ENCODE measurements around the gene PTPRK. TPM values are rescaled to one million over a fixed set of nuclear protein-coding genes. Genes with fewer than 3 reads are reported as not detected.

PTPRK gene
- total RNA-seq, 1 donor from 2014 or later = 72.5 TPM

DNA sequence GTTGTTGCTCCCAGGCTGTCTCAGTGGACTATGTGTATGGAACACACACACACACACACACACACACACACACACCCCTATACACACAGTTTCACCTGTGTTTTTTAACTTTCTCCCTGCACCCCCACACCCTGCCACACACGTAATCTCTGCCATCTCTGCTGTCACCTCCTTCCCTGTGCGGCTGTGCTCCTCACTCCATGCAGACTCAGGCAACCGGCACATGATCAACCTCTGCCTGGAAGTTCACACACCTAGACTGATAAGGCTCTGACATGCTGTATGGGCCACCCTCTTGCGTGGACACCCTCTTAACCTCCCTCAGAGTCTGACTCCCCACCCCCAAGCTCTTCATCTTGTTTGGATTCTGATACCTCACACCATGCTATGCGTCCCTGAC lies 467.3 kb downstream of the PTPRK start:
- no peak for DNase-seq (ENCODE audit: extremely low read depth, low read depth, low spot score)

DNA sequence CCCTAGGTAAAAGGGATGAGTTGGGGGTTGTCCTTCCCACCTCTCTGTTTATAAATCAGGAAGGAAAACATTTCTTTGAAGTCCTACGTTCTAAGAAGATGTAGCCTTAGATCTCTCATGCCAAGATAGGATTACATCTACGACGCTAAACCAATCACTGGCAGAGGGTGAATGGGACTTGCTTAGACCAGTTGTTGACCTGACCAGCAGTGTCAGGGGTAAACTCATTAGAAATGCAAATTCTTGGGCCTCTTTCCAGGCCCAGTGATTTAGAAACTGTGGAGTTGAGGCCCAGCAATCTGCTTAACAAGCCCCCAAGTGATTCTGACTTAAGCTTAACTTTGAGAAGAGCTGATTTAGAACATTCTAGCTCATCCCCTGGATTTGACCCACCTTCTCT lies 472.4 kb downstream of the PTPRK start:
- DNase-seq (ENCODE audit: extremely low read depth, low read depth, low spot score) = no peak

DNA sequence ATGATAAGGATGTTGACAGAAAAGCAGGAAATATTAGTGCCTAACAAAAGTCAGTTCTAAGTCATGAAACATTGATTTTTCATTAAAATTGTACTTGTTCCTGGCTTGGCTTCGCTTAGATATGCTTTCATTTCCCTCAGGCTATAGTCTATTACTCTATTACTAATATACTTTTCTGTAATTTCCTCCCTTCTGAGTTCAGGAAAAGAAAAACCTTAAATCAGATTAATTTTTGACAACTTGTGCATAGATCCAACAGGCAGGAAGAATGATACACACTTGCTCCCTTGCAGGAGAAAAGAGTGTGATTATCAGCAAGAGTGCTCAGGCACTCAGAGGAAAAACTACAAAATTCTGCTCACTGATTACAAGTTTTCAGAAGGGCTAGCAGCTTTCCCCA lies 474.4 kb downstream of the PTPRK start:
- no peak for DNase-seq (ENCODE audit: extremely low read depth, low read depth, low spot score)

DNA sequence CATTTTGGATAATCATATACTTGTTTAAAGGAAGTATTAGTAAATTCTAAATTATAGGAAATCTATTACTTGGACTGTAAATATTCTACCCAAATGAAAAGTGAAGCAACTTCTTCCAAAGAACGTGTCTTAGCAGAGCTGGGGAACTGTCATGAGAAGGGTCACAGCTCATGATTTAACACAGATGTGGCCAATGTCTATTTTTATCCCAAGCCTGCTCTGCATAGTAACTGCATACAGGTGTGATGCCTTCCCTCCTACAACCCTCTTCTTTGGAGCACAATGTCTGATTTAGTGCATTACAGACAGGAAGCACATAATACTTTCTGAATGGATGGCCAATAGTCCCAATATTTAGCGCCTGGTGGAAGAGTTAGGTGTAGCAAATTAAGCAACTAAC lies 480.9 kb downstream of the PTPRK start:
- no peak for DNase-seq (ENCODE audit: extremely low read depth, low read depth, low spot score)

DNA sequence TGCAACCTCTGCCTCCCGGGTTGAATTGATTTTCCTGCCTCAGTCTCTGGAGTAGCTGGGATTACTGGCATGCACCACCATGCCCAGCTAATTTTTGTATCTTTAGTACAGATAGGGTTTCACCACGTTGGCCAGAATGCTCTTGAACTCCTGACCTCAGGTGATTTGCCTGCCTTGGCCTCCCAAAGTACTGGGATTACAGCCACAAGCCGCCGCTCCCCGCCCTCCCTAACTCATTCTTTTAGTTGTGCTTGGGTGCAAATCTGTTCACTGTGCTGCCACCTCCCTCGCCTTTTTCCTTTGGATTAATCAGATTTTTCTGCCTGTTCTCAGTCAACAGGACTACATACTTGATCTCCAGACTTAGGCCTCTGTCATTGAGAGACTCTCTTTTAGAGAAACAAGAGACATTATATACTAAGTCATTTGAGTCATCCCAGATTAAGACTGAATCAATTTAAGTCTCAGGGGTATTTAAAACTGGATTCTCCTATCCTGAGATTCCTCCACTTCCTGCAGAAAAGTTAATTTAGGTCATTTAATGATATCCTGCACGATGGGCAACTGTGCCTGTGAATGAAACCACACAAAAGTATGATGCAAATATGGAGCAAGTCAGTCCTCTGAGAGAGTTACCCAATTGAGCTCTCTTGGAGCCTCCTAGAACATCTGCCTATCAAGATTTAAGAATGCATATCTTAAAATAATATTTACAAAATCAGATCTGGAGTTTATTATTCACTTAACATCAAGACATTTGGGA lies 483.4 kb downstream of the PTPRK start:
- DNase-seq (ENCODE audit: extremely low read depth, low read depth, low spot score) = no peak

DNA sequence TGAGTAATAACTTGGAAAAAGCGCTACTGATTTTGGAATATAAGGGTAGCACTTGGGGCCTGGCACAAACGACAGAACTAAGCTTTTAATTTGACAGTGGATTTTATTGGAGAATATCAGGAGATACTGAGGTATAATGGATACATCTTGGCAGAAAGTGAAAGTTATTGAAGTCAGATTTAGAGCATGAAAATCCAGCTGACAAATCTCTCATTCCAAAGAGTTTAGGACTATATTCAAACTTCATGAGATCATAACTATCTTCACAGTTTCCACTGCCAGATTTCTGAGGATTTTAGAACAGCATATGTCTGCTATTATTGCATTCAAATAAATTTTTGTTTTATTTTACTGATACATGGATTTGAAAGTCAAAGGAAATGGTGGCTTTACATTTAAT lies 487.2 kb downstream of the PTPRK start:
- DNase-seq (ENCODE audit: extremely low read depth, low read depth, low spot score) = no peak

DNA sequence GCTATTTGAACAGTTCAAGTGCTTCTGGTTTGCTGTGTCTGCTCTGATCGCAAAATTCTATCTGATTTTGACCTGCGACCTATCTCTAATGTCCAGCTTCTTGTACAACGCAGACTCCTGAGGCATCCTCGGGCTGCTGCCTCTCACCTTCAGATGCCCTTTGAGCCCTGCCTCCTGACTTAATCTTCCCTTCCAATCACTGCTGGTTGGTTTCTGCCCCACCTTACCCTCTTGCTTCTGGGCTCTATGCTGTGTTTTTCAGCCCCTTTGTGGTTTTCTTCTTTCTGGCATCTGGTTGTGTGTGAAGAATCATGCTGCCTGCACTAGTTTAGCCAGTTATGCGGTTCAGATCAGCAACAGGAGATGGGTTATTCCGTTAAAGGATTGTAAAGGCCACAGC lies 488.4 kb downstream of the PTPRK start:
- DNase-seq (ENCODE audit: extremely low read depth, low read depth, low spot score) = no peak

DNA sequence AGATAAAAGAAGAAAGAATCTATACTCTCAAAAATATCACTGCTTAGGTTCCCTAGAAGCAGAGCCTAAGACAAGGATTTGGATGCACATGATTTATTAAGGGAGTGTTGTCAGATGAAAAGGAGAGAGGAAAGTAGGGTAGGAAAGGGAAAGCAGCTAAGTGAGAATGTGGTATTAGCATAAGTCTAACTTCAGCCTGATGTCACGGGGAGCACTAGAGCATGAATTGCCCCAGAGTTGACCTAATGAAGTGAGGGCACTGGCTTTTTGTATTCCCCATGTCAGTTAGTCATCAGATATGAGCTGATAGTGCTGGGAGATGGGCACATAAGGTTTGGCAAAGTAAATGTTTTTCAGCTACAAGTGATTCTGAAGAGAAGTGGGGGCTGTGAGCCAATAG lies 490.6 kb downstream of the PTPRK start:
- no peak for DNase-seq (ENCODE audit: extremely low read depth, low read depth, low spot score)

DNA sequence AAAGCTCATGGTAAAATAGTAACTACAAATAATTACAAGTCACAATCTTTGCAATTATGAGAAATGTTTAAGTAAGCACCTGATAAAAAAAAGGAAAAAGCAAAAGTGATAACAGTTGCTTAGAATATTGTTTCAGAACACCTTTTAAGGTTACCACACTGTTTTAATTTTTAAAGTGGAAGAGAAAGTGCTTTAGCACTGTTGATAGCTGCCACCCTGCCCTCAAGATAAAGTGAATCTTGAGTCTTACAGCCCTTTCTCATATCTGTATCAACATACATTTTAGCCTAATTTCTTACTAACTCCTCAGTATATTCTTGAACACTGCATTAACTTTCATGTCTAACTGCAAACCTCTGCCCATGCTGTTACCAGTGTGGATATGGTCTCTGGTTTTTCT lies 492.2 kb downstream of the PTPRK start:
- no peak for DNase-seq (ENCODE audit: extremely low read depth, low read depth, low spot score)

DNA sequence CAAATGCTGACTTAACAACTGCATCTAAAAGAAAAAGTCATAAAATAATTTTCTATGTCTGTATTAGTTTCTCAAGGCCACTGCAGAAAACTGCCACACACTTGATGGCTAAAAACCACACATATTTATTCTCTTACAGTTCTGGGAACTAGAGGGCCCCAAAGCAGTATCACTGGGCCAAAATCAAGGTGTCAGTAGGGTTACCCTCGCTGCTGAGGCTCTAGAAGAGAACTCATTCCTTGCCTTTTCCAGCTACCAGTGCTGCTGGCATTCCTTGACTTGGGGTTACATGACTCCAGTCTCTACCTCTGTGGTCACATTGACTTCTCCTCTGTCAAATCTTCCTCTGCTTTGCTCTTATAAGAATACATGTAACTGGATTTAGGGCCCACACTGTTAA lies 494.9 kb downstream of the PTPRK start:
- no peak for DNase-seq (ENCODE audit: extremely low read depth, low read depth, low spot score)

DNA sequence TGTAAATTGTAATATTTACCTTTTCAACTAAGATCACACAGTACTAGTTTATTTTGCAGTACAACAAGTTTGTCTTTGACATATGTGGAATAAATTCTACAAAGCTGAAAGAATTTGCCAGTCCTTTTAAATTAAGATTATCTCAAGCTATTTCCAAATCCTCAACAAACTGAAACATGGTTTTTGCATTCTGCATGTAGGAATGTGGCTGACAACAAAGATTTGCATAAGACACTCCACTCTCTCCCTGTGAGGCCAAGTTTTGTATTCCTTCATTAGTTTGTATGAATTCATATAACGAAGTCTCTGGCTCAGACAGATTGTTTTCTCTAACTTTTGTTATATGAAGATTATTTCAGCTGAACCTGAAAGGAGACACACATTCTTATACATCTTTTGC lies 495.4 kb downstream of the PTPRK start:
- DNase-seq (ENCODE audit: extremely low read depth, low read depth, low spot score) = no peak

DNA sequence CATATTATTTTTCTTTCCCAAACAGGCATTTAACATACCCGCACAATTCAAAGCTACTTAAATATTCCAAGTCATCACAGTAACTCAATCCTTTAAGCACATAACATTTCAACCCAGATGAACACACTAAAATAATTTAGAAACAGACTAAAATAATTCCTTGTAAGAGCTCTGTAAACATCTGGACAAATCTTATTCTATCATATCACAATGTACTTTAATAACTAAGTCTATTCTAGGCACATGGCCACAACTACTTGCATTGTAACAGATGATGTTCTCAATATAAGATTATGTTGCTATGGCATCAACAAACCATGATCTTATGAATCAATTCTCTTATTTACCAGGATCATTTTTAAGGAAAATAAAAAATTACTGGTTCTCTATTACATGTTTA lies 496.4 kb downstream of the PTPRK start:
- DNase-seq (ENCODE audit: extremely low read depth, low read depth, low spot score) = no peak

DNA sequence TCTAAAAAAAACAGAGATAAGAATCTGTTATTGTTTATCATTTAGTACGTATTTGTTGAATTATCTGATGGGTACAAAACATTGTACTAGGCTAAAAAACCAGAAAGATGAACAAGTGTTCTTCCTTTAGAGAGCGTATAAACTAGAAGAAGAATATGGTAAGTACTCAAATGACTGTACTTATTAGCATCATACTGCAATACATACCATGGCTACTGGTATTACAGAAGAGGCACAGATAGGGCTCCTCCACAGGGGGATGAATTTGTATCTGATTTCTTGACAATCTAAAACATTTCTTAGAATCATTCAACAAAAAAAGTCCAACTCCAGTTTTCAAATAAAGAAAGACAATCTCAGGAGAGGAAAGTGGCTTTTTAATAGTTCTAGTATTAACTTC lies 501.6 kb downstream of the PTPRK start:
- DNase-seq (ENCODE audit: extremely low read depth, low read depth, low spot score) = no peak

DNA sequence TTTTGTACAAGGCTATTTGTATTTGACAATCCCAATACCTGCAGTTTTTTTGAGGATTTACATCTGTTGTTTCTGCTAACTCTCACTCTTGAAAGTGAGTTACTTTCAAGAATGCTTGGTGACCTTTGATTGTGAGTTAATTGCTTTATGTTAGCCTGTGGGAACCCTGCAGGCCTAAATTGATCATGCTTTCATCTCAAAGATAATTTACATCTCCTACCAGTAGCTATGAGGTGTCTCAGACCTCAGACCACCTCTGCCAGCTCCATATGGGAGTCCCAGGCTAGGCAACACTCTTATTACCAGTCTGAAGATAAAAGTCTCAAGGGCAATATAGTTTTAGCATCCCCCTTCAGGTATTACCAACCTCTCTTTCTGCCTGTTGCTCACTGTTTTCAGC lies 503.1 kb downstream of the PTPRK start:
- DNase-seq (ENCODE audit: extremely low read depth, low read depth, low spot score) = no peak

DNA sequence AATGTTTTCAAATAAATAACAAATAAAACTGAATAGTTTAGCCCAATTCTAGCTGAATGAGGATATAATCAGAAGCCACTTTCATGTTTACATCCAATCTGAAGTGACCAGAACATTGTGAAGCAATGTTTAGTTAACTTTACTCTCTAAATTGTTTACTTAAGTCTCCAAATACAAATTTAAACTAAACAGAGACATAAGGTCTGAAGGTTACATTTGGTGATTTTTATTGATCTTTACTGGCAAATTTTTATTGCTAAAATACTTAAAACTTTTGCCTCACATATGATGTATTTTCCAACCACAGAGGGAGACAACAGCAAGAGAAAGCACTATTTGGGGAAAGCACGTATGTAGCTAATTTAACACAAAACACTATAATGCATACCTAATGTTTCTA lies 512.7 kb downstream of the PTPRK start:
- no peak for DNase-seq (ENCODE audit: extremely low read depth, low read depth, low spot score)

DNA sequence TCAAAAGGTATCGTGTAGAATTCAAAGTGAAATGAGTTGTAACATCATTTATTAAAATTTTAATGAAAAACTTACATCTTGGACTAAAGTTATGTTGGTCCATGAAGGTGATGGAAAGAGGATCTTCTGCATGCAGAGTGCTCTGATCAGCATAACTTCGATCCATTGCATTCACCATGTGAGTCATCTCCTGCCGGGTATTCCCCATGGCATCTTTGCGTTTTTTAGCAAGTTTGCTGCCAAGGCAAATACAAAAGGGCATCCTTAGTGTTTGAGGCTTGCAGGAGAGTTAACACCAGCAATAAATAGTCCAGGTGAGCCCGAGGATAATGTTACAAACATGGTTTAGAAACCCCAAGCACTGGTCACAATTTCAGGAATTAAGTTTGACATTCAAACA lies 515.4 kb downstream of the PTPRK start:
- DNase-seq (ENCODE audit: extremely low read depth, low read depth, low spot score) = no peak

DNA sequence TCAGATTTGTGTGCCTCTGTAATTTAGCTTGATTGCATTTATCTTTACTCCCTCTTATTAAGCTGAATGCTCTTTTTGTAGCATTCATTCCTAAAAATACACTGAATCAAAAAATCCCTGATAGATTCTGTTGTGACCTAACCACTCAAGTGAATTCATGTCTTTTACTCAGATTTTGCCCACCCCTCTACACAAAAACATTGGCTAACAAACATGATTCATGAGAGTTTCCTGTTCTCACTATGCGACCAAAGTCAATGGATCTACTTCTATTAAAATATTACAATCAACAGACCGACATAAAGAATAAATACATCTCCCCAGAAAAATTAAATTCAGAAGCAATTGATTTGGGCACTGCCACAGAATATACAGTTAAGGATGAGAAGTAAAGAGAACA lies 520.0 kb downstream of the PTPRK start:
- DNase-seq (ENCODE audit: extremely low read depth, low read depth, low spot score) = no peak

DNA sequence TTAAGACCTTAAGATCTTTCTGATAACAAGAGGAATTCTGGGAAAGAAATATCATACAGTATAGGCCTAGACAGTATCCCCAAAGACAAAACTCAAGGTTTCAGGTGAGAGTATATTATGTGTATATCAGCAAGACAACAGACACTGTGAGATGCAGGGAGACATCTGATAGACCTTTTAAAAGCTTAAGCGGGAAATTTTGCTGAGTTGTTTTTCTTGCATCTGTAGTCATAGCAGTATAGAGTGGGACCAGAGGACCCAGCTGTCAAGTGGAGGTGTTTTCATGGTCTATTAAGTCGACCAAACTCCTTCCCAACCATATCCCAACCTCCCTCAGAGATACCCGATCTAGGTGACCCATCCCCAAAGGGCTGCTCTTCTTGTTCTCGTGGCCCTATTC lies 521.4 kb downstream of the PTPRK start:
- DNase-seq (ENCODE audit: extremely low read depth, low read depth, low spot score) = no peak

DNA sequence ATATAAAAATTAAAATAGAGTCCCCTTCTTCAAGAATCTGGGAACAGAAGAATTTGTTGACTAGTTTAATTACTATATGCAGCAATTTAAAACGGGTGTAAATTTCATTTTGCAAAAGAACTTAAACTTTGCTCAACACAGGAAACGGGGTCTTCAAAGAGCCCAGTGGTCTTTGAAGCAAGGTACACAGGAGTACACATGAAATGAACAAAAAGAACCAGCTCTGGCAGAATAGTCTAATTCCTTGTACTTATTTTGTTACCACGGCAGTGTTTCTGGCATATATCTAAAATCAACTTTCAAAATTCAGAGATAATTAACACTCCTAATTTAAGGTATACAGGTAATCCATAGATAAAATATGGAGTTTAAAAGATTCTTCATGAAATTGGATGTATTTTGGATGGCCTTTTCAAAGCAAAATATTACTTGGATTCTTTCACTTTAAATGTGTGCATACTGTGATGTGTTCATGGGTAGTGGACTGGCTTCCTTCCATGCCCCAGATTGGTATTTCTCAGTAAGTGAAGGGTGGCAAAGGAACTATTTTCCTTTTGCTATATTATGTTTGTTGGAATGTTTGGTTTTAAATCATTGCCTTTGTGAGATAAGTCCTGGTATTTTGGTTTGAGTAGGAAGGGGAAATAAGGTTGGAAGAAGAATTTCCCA lies 522.8 kb downstream of the PTPRK start:
- no peak for DNase-seq (ENCODE audit: extremely low read depth, low read depth, low spot score)

DNA sequence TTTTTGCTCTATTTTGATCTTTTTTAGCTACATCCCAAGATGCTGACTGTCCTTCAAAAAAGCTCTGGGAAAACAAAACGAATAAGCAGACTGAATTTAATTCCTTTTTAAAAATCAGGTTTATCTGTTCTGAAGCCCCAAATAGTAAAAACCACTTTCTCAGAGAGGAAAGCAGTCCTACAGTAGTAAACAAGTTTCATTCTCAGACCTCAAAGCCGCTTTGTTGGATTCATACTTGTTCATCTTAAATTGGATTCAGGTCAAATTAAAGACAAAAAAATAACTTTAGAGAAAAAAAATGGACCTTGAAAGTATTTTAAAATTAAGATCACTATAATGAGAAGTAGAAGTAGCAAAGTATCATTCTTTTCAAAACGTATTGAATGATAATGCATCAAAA lies 523.5 kb downstream of the PTPRK start:
- no peak for DNase-seq (ENCODE audit: extremely low read depth, low read depth, low spot score)

DNA sequence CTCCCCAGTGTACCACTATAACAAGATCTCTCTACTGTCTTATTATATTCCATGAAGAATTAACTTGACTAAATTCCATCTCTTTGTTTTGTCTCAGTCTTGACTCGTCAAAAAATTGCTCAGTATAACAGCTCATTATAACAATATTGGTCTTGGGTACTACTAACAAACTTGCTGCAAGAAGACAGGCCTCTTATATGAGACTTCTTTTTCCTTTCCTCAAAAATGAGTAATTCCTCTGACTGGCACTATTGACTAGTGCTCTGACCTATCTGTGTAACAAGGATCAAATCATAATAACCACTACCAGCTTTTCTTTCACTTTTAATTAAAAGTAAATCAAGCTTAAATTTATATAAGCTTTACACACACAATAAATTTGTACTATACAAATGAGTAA lies 528.3 kb downstream of the PTPRK start:
- DNase-seq (ENCODE audit: extremely low read depth, low read depth, low spot score) = no peak

DNA sequence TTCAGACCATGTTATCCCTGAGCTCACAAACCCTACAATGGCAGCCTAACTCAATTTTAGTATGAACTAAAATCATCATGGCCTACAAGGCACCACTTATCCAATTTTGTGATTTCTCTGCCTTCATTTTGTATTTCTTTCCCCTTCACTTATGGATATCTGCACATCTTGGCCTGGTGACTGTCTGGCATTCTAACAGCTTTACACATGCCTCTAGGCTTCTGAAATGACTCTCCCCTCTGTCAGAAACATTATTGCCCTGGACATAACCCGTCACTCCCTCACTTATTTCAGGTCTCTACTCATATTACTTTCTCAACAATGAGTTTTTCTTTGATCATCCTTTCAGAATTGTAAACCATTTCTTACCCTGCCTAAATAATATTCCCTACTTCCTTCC lies 530.3 kb downstream of the PTPRK start:
- no peak for DNase-seq (ENCODE audit: extremely low read depth, low read depth, low spot score)

DNA sequence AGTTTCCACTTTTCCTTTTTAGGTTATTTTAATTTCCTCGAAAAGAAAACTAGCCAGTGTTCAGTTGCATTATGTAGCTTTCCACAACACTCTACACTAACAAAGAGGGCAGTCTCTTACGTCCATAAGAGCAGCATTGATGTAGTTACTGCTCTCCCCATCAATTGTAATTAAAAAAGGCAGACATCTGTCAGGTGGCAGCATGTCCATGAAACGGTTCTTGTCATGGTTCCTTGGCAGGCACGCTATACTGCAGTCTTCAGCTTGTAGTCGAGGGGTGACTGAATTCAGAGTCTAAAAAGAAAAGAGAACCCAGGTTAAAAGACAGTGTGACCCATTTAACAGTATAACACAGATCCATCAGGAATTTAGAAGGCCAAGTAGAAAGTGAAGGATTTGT lies 539.4 kb downstream of the PTPRK start:
- DNase-seq (ENCODE audit: extremely low read depth, low read depth, low spot score) = no peak

All from glomerular endothelial cell (primary cell).